ACHN (cell line): ENCODE measurements around the gene LIN54.

Experiments
- DNase-seq: peaks from one replicate; pipeline ENCODE4 v3.0.0-alpha.2; 2015
- in situ Hi-C: cut with HindIII; loops from 2 replicates; pipeline ENCODE4 v1.10.0; 2017; ENCODE audit warnings: low sequenced_read_pairs, low pct_ligation_motif_present, low pct_unique_long_range_greater_than_20kb

LIN54 gene

DNA sequence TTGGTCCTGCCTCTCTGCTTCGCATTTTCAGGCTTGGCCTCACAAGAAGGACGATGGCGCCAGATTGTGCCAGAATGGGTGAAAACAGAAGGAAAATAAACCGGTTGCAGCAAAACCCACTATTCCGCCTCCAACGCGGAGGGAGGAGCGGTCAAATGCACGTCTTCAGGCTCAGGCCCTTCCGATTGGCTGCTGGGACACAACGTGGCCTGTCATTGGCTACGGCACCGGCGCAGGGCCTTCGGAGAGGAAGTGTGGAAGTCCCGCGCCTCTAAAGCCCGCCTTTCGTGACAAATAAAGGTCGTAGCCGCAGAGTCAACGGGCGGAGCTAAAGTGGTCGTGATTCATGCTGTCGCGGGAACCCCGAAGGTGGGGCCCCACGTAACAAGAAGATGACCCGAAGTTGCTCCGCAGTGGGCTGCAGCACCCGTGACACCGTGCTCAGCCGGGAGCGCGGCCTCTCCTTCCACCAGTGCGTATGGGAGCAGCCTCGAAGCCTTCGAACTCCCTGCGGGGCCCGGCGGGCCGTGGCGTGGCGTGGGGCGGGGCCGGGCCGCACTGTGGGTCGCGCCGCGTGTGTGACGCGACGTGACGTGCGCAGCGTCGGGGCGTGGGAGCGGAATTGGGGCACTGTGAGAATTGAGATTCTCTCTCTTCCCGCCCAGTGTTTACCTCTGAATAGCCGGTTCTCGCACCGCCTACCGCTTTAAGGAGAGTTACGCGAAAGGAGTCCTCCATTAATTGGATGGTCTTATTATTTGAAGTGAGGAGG lies 110.0 kb downstream of the LIN54 start, which contains the start of gene THAP9:
TSS of gene THAP9 (plus strand) at position 325 of the 772 bp plus-strand sequence. CDS start at position 393, 68 bp downstream.
- in situ Hi-C loops: no loop called here
- peak; percentile 99 for DNase-seq

DNA sequence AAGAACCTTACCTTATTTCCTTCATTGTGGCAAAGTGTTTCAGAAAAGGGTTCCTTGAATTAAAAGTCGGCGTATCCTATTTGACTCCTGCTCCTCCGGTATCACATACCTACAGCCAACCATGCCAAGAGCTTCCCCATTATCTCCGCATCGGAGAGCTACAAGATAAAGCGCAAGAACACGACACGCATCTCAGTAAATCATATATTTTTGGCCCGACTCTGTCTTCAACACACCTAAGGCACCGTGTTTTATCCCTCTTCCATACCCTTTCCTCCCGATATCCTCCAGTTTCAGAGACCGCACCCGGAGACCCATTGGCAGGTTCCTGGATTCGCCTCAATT lies 110.6 kb downstream of the LIN54 start:
- DNase-seq: peak; percentile 46
- in situ Hi-C loops: no loop called here

DNA sequence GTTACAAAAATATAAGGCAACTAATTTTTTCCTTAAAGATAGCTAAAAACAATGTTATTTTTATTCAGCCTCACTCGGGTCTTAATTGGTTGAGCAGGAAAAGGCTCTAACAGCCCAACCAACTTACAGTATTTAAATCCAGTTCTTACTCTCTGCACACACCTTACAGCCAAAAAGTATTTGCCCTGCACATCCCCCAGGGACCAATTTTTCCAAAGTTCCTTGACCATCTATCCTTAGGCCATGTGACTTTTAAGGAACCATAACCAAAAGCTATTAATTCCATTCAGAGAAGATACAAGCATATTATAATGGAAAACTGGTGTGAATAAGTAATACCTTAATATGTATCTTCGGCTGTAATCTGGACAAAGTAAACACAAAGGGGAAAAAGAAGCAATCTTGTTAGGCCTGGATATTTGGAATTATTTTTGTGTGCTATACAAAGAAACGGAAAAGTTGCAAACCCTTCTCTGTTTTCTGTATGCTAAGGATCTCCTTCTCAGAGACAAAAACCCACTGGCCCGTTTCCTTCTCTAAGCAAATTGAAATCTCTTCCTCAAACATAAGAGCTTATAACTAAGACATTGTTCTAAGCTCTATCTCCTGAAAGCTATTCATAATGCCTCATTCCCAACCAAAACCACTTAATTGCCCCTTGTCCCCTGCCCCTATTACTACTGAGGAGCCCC lies 111.1 kb downstream of the LIN54 start:
- no peak for DNase-seq
- in situ Hi-C loops: no loop called here

DNA sequence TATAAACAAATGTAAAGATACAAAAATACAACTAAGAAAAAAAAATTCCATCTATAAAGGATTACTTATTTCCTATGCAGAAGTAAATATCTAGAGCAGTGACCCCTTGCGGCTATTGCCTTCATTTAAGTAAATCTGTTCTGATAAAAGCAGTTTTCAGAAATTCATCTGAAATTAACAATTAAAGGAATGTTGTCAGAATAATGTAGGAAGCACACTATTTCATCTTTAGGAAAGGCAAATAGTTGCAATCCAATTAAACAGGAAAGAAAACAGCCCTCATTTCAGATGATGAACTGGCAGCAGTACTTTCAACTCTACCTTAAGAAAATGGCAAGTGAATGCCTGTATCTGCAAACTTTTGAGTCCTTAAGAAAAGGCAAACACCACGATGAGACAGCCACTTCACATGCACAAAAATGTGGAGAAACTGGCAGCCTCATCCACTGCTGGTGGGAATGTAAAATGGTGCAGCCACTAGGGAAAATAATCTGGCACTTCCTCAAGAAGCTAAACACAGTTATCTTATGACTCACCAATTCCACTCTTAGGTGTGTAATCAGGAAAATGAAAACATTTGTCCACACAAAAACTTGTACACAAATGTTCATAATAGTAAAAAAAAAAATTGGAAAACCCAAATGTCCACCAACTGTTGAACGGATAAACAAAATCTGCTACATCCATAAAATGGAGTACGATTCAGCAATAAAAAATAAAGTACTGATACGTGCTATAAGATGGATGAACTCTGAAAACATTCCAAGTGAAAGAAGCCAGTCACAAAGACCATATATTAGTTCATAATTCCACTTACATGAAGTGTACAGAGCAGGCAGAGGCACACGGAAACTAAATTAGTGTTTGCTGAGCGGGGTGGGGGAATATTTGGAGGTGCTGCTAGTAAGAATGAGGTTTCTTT lies 112.0 kb downstream of the LIN54 start:
- in situ Hi-C loops: no loop called here
- peak; percentile 72 for DNase-seq

DNA sequence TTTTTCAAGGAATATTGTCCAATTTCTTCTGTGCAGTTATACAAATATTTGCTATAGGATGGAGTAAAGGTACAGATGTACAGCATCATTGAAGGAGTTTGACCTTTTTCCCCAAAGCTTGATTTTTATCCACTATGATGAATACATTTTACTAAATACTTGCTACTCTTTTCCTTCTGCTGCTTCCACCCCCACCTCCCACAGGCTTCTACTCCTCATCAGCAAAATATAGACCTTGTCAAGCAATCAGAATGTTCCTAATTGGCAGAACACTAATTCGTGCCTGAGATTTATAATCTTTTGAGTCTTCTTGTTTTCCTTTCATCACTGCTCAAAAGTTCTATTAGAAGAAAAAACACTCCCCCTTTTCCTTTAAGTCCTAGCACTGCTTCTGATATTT lies 113.9 kb downstream of the LIN54 start:
- DNase-seq: no peak
- in situ Hi-C loops: no loop called here

DNA sequence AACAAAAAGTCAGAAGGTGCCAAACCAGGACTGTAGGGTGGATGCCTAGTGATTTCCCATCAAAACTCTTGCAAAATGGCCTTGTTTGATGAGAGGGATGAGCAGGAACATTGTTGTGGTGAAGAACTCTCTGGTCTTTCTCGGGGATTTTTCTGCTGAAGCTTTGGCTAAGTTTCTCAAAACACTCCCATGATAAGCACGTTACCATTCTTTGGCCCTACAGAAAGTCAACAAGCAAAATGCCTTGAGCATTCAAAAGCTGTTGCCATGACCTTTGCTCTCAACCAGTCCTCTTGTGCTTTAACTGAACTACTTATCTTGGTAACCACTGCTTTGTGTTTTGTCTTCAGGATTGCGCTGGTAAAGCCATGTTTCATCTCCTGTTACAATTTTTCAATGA lies 116.7 kb downstream of the LIN54 start:
- DNase-seq: no peak
- in situ Hi-C loops: no loop called here

DNA sequence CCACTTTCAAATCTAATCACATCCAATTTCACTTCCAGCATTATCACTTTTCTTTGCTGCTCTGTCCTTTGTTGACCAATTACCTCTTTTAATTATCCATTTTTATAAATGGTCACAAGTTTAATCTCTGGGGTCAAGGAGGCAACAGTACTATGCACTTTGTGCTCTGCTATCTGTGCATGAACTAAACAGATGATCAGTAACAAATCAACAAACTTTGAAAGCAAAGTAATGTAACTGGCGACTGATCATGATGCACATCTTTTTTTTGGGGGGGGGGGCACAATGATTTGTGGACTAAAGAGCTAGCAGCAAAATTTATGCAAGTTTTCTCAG lies 118.2 kb downstream of the LIN54 start:
- in situ Hi-C loops: no loop called here
- DNase-seq: no peak

DNA sequence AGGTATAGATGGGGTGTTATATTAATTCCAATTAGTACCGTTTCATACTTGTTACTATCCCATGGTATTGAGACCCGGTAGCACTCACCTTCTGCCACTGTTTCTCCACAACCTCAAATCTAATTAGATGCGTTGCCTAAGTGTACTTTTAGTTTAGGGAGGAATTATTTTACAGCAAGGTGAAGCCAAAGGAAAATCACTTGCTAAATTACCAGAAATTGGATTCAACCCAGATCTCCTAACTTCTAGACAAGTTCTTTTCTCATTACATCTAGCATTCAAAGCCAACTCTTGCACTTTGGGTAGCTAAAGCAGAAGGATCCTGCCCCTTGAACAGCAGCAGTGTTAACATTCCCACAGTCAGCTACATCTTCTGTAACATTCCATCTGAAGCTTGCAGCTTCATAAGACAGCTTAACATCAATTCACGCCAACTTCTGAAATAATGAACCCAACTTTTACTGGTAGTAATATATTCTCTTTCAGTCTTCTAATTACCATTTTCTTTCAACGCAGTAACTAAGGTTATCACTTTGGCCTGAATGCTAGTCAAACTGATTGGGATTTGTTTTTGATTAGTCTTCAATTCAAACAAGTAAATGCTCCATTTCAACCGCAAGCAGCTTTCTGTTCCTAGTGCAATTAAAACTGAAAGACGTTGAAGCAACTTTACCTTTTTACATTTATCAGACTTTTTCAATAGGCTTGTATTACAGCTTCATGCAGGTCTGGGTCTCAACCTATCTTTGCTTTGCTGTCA lies 118.7 kb downstream of the LIN54 start:
- DNase-seq: peak; percentile 28
- in situ Hi-C loops: no loop called here

DNA sequence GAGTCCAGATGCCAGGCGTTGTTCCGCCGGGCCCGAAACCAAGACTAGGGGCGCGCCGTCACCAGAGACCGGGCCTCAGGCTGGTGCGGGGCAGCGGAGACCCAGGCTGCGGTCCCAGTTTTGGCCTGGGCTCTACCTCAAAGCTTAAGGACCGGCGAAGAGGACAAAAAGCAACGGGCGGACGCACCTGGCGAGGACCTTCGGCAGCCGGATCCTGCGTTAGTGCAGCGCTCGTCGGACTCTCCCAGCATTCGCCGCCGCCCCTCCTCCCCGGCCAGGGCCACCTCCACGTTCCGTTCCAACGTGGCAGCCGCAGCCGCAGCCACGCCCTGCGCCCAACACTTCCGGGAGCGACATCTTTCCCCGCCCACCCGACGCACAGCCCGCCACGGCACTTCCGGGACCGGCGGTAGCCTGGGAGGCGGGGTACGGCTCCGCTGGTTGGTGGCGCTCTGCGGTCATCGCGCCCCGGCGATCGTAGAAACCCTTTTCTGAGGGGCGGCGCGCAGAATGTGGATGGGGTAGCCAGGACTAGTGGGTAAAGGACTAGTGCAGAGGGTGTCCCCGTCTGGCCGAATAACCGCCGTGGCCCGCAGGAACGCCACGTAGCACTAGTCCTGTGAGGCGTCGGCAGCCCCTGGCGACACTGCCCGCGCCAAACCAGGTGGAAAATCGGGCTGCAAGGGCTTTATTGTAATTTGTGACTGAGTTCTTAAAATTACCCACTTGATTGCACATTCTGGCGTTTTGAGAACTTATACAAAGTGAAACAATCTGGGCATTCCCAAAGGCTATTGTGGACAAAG lies 119.5 kb downstream of the LIN54 start, which contains the start of gene SEC31A:
TSS of gene SEC31A (minus strand) at position 253 of the 806 bp plus-strand sequence. CDS start 9,217 bp downstream, outside the sequence.
- in situ Hi-C loops: no loop called here
- peak; percentile 94 for DNase-seq

DNA sequence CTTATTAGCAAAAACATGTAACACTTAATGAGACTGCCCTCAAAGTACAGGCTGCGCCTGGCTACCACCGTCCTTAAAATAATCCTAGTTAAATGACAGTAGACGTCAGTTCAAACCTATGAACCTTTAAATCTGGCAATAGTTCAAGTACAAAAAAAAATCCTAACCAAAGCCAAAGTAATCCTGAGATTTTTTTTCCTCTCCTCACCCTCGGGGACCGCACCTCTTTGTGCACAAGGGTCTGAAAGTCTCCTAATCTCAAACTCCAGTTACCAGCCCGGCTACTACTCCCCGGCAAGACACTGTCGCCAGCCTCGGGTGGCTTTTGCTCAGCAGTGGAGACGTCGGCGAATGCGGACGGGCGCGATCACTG lies 120.1 kb downstream of the LIN54 start:
- in situ Hi-C loops: no loop called here
- DNase-seq: no peak

DNA sequence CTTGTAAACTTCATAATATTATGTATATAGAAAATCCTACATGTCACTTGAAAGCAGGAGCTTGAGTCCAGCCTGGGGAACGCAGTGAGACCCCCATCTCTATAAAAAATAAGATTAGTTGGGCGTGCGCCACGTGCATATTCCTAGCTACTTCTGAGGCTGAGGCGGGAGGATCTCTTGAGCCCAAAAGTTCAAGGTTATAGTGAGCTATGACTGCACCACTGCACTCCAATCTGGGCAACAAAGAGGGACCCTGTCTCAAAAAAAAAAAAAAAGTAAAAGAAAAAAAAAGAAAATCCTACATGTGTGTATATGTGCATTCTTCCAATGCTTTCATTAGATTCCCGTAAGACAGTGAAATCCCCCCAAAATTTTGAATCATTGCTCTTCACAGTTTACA lies 121.3 kb downstream of the LIN54 start:
- DNase-seq: no peak
- in situ Hi-C loops: no loop called here

DNA sequence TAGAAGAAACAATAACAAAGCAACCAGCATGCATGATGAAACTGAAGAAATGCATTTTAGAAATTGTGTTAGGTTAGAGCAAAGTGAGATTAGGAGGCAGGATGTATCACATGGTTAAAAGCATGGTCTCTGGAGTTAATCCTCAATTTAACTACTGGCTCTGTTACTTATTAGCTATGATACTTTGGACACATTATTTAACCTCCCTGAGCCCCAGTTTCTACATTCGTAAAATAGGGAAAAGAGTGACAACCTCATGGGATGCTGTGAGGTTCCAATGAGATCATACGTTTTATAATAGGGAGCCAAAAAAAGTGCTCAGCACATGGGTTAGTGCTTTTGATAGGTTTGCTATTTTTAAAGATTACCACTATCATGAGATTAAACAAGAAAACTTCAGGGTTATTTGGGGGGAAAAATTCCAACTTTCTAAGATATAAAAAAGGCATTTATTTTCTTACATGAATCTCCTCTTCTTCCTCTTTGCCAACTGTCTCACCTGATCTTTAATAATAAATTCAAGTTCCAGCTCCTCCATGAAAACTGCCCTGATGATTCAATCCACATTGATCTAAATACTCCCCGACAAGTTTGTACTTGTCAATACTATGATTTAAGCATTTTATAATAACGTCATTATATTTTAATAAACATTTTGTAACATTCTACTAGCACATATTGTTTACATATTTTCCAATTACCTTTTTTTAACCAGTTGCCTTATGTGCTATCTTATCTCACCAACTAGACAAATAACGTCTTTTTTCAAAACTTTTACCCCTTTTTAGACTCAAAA lies 124.3 kb downstream of the LIN54 start:
- in situ Hi-C loops: no loop called here

DNA sequence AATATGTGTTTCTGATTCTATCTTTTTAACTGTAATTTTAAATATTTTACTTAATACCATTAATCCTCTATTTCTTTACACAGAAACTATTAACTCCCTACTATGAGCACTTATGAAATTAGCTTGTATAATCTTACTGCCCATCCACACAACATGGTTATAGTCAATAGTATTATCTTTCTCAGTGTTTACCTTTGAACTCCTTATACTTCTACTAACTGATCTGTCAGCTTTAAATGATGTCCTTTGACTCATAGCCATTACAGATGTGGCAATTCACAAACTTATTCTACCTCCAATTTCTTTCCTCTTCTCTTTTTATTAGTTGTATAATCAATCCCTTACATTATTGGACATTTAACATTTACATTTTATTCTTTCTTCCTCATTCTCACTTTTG lies 125.2 kb downstream of the LIN54 start:
- in situ Hi-C loops: no loop called here
- no peak for DNase-seq

More for the DNA sequence above, 124.3 kb downstream of the LIN54 start:
- DNase-seq: peak; percentile 46
